ENCODE data around the gene ZNF362. TPM values are rescaled to one million over a fixed set of nuclear protein-coding genes. Genes with fewer than 3 reads are reported as not detected.
A peak's percentile ranks its signal among the peaks of the same experiment; 100 is the strongest.

Gene ZNF362
- total RNA-seq, 1 experiment from 2014 or later, result 10.8 TPM

DNA sequence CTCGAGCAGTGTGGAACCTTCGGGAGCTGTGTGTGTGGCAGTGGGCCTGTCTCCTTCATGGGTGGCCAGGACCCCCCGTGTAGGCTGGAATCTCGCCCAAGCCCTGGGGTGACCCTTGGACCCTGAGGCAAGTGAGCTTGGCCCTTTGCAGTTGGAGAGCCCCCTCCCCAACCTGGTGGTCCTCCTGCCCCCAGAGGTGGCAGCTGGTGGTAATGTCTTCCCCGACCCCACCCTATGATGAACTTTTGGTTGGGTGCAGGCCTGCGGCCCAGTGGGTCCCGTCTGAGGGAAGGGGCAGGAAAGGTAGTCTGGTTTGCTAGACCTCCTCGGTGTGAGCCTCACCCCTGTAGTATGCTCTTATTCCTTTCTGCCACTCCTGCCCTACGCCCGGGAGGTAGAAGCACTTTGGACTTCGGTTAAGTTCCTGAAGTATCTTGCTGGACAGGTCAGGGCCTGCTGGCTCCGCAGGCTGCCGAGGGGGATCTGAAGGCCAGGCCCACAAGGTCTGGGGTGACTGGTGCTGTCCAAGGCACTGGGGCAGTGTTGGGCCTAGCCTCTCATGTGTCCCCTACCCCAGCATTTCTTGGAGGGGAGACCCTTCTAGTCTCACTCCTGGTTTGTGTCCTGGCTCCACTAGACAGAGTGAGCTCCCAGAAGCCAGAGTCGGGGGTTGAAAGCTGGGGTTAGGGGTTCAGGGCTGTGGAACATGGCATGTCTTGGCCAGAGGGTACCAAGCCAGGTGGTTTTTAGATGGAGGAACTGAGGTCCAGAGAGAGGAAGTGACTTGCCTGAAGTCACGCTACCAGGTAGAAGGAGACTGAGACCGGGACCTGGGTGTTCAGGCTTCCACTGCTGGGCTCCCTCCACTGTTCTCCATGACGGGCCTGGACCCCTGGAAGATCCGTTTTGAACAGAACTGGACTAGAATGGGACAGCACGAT lies 1.8 kb downstream of the ZNF362 start:
- Histone ChIP-seq H3K27ac (ENCODE audit: low read length) (peak overlapping the region; percentile 88), H3K4me2 (ENCODE audit: low read length) (peak overlapping the region; percentile 96), H3K9me3 (ENCODE audit: low read length) (no peaks in the 10 kb centered on the region), H3K36me3 (ENCODE audit: low read depth, low read length) (no peaks in the 10 kb centered on the region), H3F3A (ENCODE audit: low read length, unreplicated experiment) (no peaks in the 10 kb centered on the region), H4K20me1 (ENCODE audit: low read length) (no peaks in the 10 kb centered on the region), H3K4me3 (ENCODE audit: low read length) (peak overlapping the region; percentile 89), H3K79me2 (ENCODE audit: low read length) (peaks cover 44% of the 10 kb centered on the region), H3K9me2 (replicated peaks; ENCODE audit: low read length) (no peaks in the 10 kb centered on the region), H3K4me1 (ENCODE audit: insufficient read depth, low read length) (peaks cover 13% of the 10 kb centered on the region; the same call in 1 of the 2 replicates), H3K27me3 (ENCODE audit: low read length) (no peaks in the 10 kb centered on the region), H2AFZ (ENCODE audit: low read length) (no peak overlapping the region), H3K9ac (ENCODE audit: low read length) (peak overlapping the region; percentile 94)
- intact Hi-C loops (cut with micrococcal nuclease), result loop anchor here (5.0 kb wide), 3 partner anchors 41 to 174 kb away; partner anchors contain the start of gene PHC2
- CTCF ChIA-PET, result interaction anchor here (0.6 kb wide), 2 partner anchors 131 to 376 kb away, joined by 3 to 4 read pairs; no protein-coding TSS in a partner anchor
- no peak for TF ChIP-seq EZH2phosphoT487 (IDR thresholded peaks at IDR 0.05; ENCODE audit: borderline replicate concordance, low read length)
- TF ChIP-seq, protein P1, sequence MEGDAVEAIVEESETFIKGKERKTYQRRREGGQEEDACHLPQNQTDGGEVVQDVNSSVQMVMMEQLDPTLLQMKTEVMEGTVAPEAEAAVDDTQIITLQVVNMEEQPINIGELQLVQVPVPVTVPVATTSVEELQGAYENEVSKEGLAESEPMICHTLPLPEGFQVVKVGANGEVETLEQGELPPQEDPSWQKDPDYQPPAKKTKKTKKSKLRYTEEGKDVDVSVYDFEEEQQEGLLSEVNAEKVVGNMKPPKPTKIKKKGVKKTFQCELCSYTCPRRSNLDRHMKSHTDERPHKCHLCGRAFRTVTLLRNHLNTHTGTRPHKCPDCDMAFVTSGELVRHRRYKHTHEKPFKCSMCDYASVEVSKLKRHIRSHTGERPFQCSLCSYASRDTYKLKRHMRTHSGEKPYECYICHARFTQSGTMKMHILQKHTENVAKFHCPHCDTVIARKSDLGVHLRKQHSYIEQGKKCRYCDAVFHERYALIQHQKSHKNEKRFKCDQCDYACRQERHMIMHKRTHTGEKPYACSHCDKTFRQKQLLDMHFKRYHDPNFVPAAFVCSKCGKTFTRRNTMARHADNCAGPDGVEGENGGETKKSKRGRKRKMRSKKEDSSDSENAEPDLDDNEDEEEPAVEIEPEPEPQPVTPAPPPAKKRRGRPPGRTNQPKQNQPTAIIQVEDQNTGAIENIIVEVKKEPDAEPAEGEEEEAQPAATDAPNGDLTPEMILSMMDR (conservative IDR thresholded peaks at IDR 0.05; ENCODE audit: low read depth, low read length), result no peak
- no peak for TF ChIP-seq EZH2 (IDR thresholded peaks at IDR 0.05; ENCODE audit: low read length, unreplicated experiment)
- DNase-seq (no peak), ATAC-seq (no peak)
- no TSS peak for BruUV-seq (replicated peaks)
- POLR2A ChIA-PET (ENCODE audit: unreplicated experiment), result interaction anchor here (0.5 to 0.6 kb wide), 2 partner anchors 64 to 85 kb away, joined by 9 to 11 read pairs; no protein-coding TSS in a partner anchor

DNA sequence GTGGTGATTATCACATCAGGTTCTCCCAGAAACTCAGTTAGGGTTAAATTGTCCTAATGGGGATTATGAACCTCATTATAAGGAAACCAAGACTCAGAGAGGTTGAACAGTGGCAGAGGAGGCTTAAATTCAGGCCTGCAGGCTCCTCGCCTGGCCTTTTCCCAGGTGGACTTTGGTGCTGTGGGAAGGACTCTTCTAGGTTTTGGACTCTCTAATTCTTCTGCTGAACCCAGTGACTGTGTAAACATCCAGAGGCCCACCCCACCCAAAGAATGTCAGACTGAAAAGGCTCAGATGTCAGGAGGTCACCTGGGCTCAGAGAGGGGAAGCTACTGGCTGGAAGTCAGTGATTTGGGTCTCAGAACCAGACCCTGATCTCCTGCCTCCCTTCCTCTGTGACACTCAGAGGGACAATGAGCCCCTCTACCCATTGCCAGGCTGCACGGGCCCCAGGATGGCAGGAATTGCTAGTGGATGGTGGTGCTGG lies 2.5 kb downstream of the ZNF362 start:
- H4K20me1 ChIP-seq (ENCODE audit: low read length), result no peaks in the 10 kb centered on the region
- intact Hi-C loops (cut with micrococcal nuclease), result loop anchor here (5.0 kb wide), 3 partner anchors 42 to 173 kb away; partner anchors contain the start of gene PHC2
- no peaks in the 10 kb centered on the region for H3K36me3 ChIP-seq (ENCODE audit: low read depth, low read length)
- DNase-seq (no peak), ATAC-seq (no peak)
- no TSS peak for BruUV-seq (replicated peaks)
- H3K79me2 ChIP-seq (ENCODE audit: low read length), result peaks cover 44% of the 10 kb centered on the region
- H3K27ac ChIP-seq (ENCODE audit: low read length), result no peak overlapping the region
- no peak overlapping the region for H3K4me3 ChIP-seq (ENCODE audit: low read length)
- POLR2A ChIA-PET (ENCODE audit: unreplicated experiment), result no interaction called here
- no peaks in the 10 kb centered on the region for H3K9me3 ChIP-seq (ENCODE audit: low read length)
- no peaks in the 10 kb centered on the region for H3K27me3 ChIP-seq (ENCODE audit: low read length)
- CTCF ChIA-PET, result no interaction called here
- no peak overlapping the region for H3K4me2 ChIP-seq (ENCODE audit: low read length)
- H3F3A ChIP-seq (ENCODE audit: low read length, unreplicated experiment), result no peaks in the 10 kb centered on the region
- no peak overlapping the region for H3K9ac ChIP-seq (ENCODE audit: low read length)
- H3K4me1 ChIP-seq (ENCODE audit: insufficient read depth, low read length), result peaks cover 13% of the 10 kb centered on the region; the same call in 1 of the 2 replicates
- H2AFZ ChIP-seq (ENCODE audit: low read length), result no peak overlapping the region
- no peaks in the 10 kb centered on the region for H3K9me2 ChIP-seq (replicated peaks; ENCODE audit: low read length)
- no peak for TF ChIP-seq EZH2phosphoT487 (IDR thresholded peaks at IDR 0.05; ENCODE audit: borderline replicate concordance, low read length)
- TF ChIP-seq, protein P1 (conservative IDR thresholded peaks at IDR 0.05; ENCODE audit: low read depth, low read length), result no peak
- no peak for TF ChIP-seq EZH2 (IDR thresholded peaks at IDR 0.05; ENCODE audit: low read length, unreplicated experiment)
